Measurements from ENCODE around the gene ELOVL2.
A peak's percentile ranks its signal among the peaks of the same experiment; 100 is the strongest.

The ELOVL2 gene

DNA sequence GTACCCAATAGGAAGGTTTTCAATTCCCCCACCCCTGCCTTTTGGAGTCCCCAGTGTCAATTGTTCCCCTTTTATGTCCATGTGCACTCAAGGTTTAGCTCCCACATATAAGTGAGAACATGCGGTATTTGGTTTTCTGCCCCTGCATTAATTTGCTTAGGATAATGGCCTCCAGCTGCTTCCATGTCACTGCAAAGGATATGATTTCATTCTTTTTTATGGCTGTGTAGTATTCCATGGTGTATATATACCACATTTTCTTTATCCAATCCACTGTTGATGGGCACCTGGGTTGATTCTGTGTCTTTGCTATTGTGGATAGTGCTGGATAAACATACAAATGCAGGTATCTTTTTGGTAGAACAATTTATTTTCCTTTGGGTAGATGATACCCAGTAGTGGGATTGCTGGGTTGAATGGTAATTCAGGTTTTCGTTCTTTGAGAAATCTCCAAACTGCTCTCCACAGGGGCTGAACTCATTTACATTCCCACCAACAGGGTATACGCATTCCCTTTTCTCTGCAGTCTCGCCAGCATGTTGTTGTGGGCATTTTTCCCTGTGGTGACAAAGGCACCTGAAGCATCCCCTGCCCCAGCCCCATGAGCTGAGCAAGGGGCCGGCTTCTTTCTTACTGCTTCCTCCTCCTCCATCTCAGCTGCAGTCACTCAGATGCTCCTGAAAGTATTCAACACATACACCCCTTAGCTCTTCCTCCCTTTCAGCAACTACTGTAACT lies 66.7 kb downstream of the ELOVL2 start:
- no peak for DNase-seq

DNA sequence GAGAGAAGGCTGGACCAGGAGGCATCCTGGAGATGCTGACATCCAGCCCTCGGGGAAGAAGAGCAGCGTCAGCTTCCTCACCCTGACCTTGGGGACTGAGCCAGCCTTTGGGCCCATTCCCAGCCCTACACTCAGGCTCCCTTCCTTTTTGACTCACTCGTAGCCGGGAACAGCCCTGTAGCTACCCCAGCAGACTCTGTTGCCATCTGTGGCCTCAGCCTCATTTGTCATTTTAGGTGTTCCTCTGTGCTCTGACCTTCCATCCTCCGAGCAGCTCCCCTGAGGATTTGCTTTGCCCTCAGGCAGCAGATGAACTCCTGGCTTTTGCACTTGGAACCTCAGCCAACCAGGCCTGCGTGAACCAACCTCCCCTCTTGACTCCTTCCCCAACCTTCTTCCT lies 67.5 kb downstream of the ELOVL2 start:
- DNase-seq, result no peak

- DNase-seq, result no peak
Observed at GRCh38 chr6:10972196-10972595, 71.9 kb downstream of the ELOVL2 start.

GRCh38 chr6:10970731-10971130 lies 73.4 kb downstream of the ELOVL2 start:
- no peak for DNase-seq

GRCh38 chr6:10968776-10969175 lies 75.3 kb downstream of the ELOVL2 start:
- peak; percentile 88 for DNase-seq

GRCh38 chr6:10964684-10965083 lies 79.4 kb downstream of the ELOVL2 start:
- DNase-seq, result no peak

DNA sequence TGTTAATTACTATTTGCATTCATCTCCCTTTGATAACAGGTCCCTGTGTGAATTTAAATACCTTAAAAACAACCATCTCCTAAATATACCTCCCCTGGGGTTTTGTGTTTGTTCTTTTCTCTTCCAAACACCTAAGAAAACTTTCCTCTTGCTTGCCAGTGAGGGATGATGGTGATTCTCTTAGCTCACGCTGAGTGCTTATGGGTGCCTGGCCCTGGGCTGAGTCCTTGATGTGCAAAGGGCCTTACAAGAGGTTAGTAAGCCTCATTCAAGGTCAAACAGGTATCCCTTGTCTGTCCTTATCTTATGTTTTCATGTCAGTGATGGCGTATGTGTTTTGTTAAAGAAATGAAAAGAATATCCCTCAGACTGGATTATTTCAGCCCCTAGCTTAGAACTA lies 81.0 kb downstream of the ELOVL2 start:
- DNase-seq, result no peak

- peak; percentile 95 for DNase-seq
Observed at GRCh38 chr6:10962673-10963072, 81.4 kb downstream of the ELOVL2 start.

DNA sequence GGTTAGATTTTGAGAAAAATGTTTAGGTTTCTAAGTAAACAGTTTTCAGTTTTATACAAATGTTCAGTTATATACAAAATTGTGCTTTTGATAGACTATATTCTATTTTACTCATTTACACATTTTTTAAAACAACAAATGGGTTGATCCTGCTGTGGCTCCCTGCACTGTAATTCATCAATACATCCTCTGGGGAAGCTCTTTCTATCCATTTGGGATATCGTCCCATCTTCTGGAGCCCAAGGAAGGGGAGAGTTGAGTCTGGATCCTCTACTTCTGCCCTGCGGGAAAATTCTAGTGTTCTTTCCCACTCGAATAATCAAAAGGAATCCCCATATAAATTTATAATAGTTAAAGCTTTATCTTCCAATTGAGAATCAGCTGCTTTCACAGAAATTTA lies 82.3 kb downstream of the ELOVL2 start:
- DNase-seq, result no peak

GRCh38 chr6:10960171-10960570 lies 83.9 kb downstream of the ELOVL2 start:
- no peak for DNase-seq

- DNase-seq, result no peak
Observed at GRCh38 chr6:10957414-10957886, 86.7 kb downstream of the ELOVL2 start.

DNA sequence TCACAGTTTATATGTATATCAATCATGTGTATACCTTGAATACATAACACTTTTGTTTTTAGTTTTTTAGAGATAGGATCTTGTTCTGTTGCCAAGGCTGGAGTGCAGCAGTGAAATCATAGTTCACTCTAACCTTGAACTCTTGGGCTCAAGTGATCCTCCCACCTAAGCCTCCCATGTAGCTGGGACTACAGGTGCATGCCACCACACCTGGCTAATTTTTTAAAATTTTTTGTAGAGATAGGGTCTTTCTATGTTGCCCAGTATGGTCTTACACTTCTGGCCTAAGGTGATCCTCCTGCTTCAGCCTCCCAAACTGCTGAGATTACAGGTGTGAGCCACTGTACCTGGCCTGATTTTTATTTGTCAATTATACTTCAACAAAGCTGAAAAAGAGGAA lies 87.3 kb downstream of the ELOVL2 start:
- DNase-seq, result no peak

GRCh38 chr6:10954590-10955010 lies 89.5 kb downstream of the ELOVL2 start:
- peak; percentile 83 for DNase-seq

DNA sequence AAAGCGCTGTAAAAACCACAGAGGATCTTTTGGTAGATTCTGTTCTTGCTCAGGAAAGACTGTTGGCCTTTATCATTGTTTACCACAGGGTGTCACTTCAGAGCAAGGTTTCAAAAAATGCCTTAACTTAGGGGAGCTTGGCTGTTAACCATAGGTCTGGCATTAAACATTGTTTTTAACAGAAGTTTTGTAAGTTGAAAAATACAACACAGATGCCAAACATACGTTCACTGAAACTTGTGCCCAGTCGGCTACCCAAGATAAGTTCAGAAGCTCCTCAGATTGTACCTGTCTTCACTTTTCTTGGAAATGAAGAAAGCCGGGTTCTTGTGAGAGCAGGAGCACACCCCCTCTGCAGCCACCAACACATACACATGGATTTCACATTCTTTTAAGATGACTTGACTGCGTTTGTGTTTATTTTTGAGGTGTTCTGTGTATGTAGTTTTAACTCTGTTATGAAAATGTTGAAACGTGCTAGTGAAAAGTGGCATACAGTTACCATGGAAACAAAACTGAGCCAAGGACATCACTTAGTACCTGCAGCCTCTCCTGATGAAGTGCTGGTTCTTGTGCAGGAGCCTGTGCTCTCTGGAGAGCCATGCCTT lies 92.3 kb downstream of the ELOVL2 start:
- DNase-seq, result peak; percentile 64

- no peak for DNase-seq
Observed at GRCh38 chr6:10949579-10950490, 94.3 kb downstream of the ELOVL2 start.

- no peak for DNase-seq
Observed at GRCh38 chr6:10947966-10948365, 96.1 kb downstream of the ELOVL2 start.

GRCh38 chr6:10945845-10946244 lies 98.3 kb downstream of the ELOVL2 start:
- no peak for DNase-seq

DNA sequence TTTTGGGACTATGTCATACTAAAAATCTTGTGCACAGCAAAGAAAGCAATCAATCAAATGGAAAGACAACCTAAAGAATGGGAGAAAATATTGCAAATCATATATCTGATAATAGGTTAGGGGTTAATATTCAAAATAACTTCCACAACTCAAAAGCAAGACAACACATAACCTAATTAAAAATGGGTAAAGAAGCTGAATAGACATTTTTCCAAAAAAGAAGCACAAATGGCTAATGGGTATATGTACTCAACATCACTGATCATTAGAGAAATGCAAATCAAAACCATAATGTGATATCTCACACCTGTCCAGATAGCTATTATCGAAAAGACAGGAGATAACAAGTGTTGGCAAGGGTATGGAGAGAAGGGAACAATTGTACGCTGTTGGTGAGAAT lies 104.3 kb downstream of the ELOVL2 start:
- DNase-seq, result no peak

DNA sequence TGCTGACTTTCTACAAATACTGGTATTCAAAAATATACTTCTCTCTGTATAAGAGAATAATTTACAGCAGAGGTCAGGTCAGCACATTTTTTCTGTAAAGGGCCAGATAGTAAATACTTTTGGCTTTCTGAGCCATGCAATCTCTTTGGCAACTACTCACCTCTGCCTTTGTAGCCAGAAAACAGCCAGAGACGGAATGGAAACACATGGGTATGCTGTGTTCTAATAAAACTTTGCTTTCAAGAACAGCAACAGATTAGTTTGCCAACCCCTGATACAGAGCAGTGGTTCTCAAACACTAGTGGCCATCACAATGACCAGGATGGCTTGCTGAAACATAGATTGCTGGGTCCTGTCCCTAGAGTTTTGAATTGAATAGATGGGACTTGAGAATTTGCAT lies 111.0 kb downstream of the ELOVL2 start:
- no peak for DNase-seq

All from fibroblast of skin of scalp (primary cell).